Sigmoid colon (tissue), 7 donors: ENCODE results near the gene TMEM132D. TPM values are rescaled to one million over a fixed set of nuclear protein-coding genes. Genes with fewer than 3 reads are reported as not detected.

ENCODE experiments used
- DNase-seq: peaks from one replicate; pipeline ENCODE4 v3.0.0-alpha.2; 2019
- H3K27ac ChIP-seq, 4 donors: fragments of 200-600 bp; sonication (generic); one replicate each; pipeline ENCODE4 v1.5.1; 2016 to 2019; ENCODE audit warnings: mild to moderate bottlenecking in 1 of 4
- H3K27me3 ChIP-seq, 3 donors: fragments of 200-600 bp; sonication (generic); one replicate each; pipeline ENCODE4 v1.5.1; 2019; ENCODE audit warnings: mild to moderate bottlenecking in 1 of 3
- H3K36me3 ChIP-seq, 4 donors: fragments of 200-600 bp; sonication (generic); one replicate each; pipeline ENCODE4 v1.5.1; 2016 to 2019
- H3K4me1 ChIP-seq, 4 donors: fragments of 200-600 bp; sonication (generic); one replicate each; pipeline ENCODE4 v1.5.1; 2017 to 2019
- H3K4me3 ChIP-seq, 4 donors: fragments of 200-600 bp; sonication (generic); one replicate each; pipeline ENCODE4 v1.5.1; 2017 to 2019; ENCODE audit warnings: mild to moderate bottlenecking in 2 of 4, moderate library complexity in 1 of 4
- H3K9me3 ChIP-seq, 4 donors: fragments of 200-600 bp in 3 of 4; sonication (generic) in 3 of 4; one replicate each; pipeline versions ENCODE4 v1.5.1 to v1.6.1; 2013 to 2019
- EP300 ChIP-seq, 4 donors: sonication (generic); formaldehyde crosslinking; IDR thresholded peaks; one replicate each; pipeline ENCODE4 v1.6.1; 2017; ENCODE audit warnings: antibody characterized with exemption in 4 of 4
- POLR2A ChIP-seq, 2 donors: fragments of 450-650 bp; IDR thresholded peaks; one replicate each; pipeline ENCODE4 v1.6.1; 2016; ENCODE audit warnings: antibody characterized with exemption in 2 of 2, mild to moderate bottlenecking in 2 of 2, moderate library complexity in 2 of 2
- POLR2AphosphoS5 ChIP-seq, 4 donors: sonication (generic); formaldehyde crosslinking; IDR thresholded peaks; one replicate each; pipeline ENCODE4 v1.6.1; 2017; ENCODE audit warnings: antibody characterized with exemption in 4 of 4
- WGBS, 2 donors: extraction: QIAGEN DNeasy Blood & Tissue Kit; methylation state at CpG; one replicate each; pipeline ENCODE4 v1.1.7; 2013; 5-methylcytosine and 5-hydroxymethylcytosine counted together
- intact Hi-C: fragments of 100-400 bp; cut with DNase I; formaldehyde crosslinking; loops from one replicate; pipeline ENCODE4 v1.15.1; 2023
- polyA plus RNA-seq, 3 donors: library from polyadenylated mRNA; stranded (reverse); fragments of 200-250 nt; gene quantifications; one replicate each; pipeline ENCODE4 v1.2.3, GENCODE V29; 2013
- total RNA-seq, 4 donors: library from RNA; depleted of rRNA; stranded (reverse); fragments of >200 nt; gene quantifications; one replicate each; pipeline ENCODE4 v1.1.0, GENCODE V29; 2016
- TF ChIP-seq, protein P1 (sequence below), 4 experiments: fragments of 450-650 bp in 3 of 4; fragments of 200-600 bp in 1 of 4; IDR thresholded peaks; one replicate each; pipeline ENCODE4 v1.5.1; 2016 to 2019; ENCODE audit warnings: antibody characterized with exemption in 4 of 4, mild to moderate bottlenecking in 3 of 4, moderate library complexity in 2 of 4
- donor health status: healthy with polysubstance abuse.
- donor health status: Bipolar disorder and iron deficiency.
- donor health status: healthy.

The TMEM132D gene
- total and polyA plus RNA-seq, 7 donors: under 0.01 to 0.03 (median under 0.01) TPM; not detected in 3

DNA sequence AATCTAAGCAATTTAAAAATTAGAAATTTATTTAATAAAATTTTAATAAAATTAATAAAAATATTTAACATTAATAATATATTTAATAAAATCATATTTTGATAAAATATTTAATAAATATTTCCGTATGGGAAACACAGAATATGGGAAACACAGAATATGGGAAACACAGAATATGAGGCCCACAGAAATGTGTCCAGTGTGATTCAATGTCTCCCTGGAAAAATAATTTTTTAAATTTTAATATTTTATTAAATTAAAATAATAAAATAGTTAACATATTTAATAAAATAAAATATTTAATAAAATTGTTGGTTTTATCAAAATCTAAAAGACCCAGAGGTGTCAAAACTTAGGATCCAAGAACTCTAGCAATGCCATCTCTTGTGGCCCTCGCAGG is 186.4 kb downstream of the TMEM132D start:
- WGBS, 2 donors: 85 to 94% methylated on average over 2 of the region's 2 CpGs
- H3K36me3 ChIP-seq: no peaks in the 10 kb centered on the region
- intact Hi-C loops: no loop called here

DNA sequence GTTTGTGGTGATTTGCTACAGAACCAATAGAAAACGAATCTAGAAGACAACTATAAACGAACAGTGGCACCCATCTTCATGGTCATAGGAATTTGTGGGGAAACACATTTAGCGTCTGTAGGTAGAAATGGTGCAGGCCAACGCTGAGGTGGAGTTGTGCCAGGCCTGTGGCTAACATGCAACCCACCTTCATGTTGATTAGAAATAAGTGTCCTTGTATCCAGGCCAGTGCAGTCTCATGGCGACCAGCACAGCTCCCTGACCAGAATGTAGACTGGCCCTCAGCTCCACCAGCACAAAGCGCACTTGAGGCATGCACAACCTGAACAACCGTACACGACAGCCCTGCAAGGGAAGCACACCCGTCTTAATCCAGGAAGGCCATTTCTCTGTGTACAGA is 187.0 kb downstream of the TMEM132D start:
- TF ChIP-seq POLR2A (IDR thresholded peaks at IDR 0.05) (no peak), POLR2AphosphoS5 (IDR thresholded peaks at IDR 0.05) (no peak), EP300 (IDR thresholded peaks at IDR 0.05) (no peak)
- TF ChIP-seq, protein P1, sequence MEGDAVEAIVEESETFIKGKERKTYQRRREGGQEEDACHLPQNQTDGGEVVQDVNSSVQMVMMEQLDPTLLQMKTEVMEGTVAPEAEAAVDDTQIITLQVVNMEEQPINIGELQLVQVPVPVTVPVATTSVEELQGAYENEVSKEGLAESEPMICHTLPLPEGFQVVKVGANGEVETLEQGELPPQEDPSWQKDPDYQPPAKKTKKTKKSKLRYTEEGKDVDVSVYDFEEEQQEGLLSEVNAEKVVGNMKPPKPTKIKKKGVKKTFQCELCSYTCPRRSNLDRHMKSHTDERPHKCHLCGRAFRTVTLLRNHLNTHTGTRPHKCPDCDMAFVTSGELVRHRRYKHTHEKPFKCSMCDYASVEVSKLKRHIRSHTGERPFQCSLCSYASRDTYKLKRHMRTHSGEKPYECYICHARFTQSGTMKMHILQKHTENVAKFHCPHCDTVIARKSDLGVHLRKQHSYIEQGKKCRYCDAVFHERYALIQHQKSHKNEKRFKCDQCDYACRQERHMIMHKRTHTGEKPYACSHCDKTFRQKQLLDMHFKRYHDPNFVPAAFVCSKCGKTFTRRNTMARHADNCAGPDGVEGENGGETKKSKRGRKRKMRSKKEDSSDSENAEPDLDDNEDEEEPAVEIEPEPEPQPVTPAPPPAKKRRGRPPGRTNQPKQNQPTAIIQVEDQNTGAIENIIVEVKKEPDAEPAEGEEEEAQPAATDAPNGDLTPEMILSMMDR (IDR thresholded peaks at IDR 0.05): no peak
- Histone ChIP-seq H3K36me3 (no peaks in the 10 kb centered on the region), H3K27ac (no peak overlapping the region), H3K4me3 (no peak overlapping the region), H3K9me3 (peaks cover 0 to 2% (median 0%) of the 10 kb centered on the region in 4 donors), H3K4me1 (no peaks in the 10 kb centered on the region), H3K27me3 (no peaks in the 10 kb centered on the region)
- no peak for DNase-seq
- intact Hi-C loops: no loop called here
- WGBS, 2 donors: 90 to 91% methylated on average over 9 of the region's 9 CpGs

More for the DNA sequence above, 186.4 kb downstream of the TMEM132D start:
- DNase-seq: no peak
- H3K4me1 ChIP-seq: no peaks in the 10 kb centered on the region
- H3K9me3 ChIP-seq: peaks cover 0 to 2% (median 0%) of the 10 kb centered on the region in 4 donors
- no peak overlapping the region for H3K4me3 ChIP-seq
- H3K27ac ChIP-seq: no peak overlapping the region
- H3K27me3 ChIP-seq: no peaks in the 10 kb centered on the region
- TF ChIP-seq POLR2AphosphoS5 (IDR thresholded peaks at IDR 0.05) (no peak), EP300 (IDR thresholded peaks at IDR 0.05) (no peak), POLR2A (IDR thresholded peaks at IDR 0.05) (no peak)
- TF ChIP-seq, protein P1 (IDR thresholded peaks at IDR 0.05): no peak

DNA sequence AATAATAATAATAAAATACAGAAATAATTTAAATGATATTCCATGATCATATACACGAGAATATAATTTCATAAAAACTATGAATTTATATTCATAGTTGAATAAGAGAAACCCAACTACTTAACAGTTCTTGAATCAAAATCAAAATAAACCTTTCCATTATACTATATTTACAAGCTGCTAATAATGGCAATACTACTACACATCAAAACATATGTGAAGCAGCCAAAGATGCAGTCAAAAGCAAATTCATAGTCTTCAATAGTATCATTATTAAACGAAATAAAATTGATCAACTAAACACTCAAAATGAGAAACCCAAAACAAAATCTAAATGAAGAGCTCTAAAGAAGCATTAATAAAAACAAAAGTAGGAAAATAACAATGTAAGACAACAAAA is 197.1 kb downstream of the TMEM132D start:
- Histone ChIP-seq H3K4me3 (no peak overlapping the region), H3K27me3 (no peaks in the 10 kb centered on the region), H3K9me3 (peaks cover 0 to 14% (median 1%) of the 10 kb centered on the region in 4 donors), H3K36me3 (no peaks in the 10 kb centered on the region), H3K4me1 (no peaks in the 10 kb centered on the region), H3K27ac (no peak overlapping the region)
- WGBS, 2 donors: 76 to 85% methylated on average over 2 of the region's 2 CpGs
- DNase-seq: no peak
- intact Hi-C loops: no loop called here
- no peak for TF ChIP-seq POLR2A (IDR thresholded peaks at IDR 0.05)
- no peak for TF ChIP-seq EP300 (IDR thresholded peaks at IDR 0.05)
- TF ChIP-seq, protein P1 (IDR thresholded peaks at IDR 0.05): no peak
- TF ChIP-seq POLR2AphosphoS5 (IDR thresholded peaks at IDR 0.05): no peak

DNA sequence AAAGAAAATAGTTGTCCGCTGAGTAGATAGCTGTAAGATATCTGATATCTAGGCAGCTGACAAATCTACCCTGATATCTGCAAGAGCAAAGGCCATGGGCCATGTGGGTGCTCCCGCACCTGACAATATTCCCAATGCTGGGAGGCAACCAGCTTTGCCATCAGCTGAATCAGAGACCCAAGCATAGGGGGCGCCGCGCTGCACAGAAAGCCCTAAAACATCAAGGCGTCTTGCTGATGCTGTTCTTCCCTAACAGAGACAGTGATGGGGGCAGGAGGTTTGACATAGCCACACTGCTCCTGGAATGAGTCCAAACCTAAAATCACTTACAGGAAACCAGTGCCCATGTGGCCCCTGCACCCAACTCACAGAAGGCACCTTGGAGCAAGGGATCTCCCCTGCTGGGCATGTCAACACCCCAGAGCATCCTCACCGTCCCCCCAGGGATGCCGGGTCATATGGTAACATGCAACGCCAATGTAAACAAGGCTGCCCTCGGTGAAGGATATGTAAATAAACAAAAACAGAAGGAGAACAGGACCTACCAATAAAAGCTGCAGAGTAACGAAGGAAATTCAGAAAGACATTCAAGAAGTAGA is 199.5 kb downstream of the TMEM132D start:
- Histone ChIP-seq H3K4me3 (no peak overlapping the region), H3K36me3 (no peaks in the 10 kb centered on the region), H3K27ac (no peak overlapping the region), H3K4me1 (no peaks in the 10 kb centered on the region), H3K9me3 (peaks cover 0 to 14% (median 0%) of the 10 kb centered on the region in 4 donors), H3K27me3 (no peaks in the 10 kb centered on the region)
- no peak for DNase-seq
- WGBS, 2 donors: 43 to 56% methylated on average over 11 of the region's 11 CpGs
- no peak for TF ChIP-seq POLR2A (IDR thresholded peaks at IDR 0.05)
- no peak for TF ChIP-seq POLR2AphosphoS5 (IDR thresholded peaks at IDR 0.05)
- TF ChIP-seq EP300 (IDR thresholded peaks at IDR 0.05): no peak
- TF ChIP-seq, protein P1 (IDR thresholded peaks at IDR 0.05): no peak
- intact Hi-C loops: no loop called here
